Stimulated activated CD8-positive, alpha-beta memory T cell treated with anti-CD3 and anti-CD28 coated beads, Interleukin-4, amount 100 ng/mL, for 1 hour (primary cell): ENCODE measurements around the gene MCF2L2.

ENCODE experiments used
- DNase-seq, 2 donors: peaks; one replicate each; pipeline ENCODE4 v3.0.0-alpha.2; 2020; ENCODE audit warnings: low read depth in 2 of 2, low spot score in 1 of 2

MCF2L2 gene

DNA sequence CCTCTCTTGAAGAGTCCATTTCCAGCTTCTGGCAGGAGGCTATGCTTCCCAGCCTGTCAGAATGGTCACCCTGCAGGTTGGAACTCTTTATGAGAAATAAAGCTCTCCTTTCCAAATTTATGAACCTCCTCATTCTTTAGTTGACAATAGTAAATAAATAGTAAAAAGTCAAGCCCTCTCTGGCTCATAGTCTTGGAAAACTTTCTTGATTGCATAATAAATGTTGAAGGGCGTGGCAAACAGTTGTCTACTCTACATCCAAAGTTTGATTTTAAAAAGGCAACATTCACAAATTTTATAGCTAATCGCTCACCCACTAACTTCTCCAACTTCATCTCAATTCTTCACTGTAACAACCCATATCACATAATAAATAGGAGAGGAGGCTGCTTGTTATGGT is 58.8 kb downstream of the MCF2L2 start:
- DNase-seq: no peak

DNA sequence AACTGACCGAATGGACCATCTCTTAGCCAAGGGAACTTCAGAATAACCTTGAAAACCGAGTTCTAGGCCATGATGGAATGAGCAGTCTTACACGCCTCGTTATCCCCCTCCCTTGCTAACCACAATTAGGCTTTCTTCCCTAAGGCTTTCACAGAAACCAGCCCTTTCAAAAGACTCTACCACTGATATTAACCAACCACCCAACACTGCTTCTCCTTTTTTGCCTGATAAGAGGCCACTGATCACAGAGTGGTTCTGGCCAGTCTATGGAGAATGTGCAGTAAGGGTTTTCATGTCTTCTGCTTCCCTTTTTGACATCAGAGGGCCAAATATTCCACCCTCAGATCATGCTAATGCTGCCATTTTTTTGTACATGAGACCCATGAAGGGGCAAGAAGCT is 59.3 kb downstream of the MCF2L2 start:
- DNase-seq: no peak

DNA sequence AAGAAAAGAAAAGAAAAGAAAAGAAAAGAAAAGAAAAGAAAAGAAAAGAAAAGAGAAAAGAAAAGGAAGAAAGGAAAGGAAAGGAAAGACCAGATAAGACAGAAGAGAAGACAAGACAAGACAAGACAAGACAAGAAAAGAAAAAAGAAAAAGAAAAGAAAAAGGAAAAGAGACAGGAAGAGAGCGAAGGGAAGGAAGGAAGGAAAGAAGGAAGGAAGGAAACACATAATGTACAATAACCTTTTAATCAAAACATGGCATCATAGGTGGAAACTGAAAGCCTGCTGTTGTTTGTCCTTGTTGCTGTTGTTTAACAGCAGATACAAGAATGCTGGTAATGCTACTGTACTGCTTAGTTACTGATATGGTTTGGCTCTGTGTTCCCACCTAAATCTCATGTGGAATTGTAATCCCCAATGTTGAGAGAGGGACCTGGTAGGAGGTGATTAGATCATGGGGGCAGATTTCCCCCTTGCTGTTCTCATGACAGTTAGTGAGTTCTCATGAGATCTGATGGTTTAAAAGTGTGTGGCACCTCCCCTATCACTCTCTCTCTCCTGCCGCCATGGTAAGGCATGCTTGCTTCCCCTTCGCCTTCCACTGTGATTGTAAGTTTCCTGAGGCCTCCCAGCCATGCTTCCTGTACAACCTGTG is 67.3 kb downstream of the MCF2L2 start:
- DNase-seq: no peak

DNA sequence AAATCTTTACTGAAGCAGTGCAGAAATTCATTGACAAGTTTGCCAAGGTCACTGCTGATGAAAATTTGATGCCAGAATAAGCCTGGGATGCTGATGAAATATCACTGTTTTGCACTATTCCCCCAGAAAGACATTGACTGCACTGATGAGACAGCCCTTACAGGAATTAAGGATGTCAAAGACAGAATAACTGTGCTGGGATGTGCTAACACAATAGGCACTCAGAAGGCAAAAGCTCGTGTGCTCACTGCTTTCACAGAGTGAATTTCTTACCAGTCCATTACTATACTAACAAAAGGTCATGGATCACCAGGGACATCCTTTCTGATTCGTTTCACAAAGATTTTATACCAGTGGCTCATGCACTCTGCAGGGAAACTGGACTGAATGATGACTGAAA is 69.4 kb downstream of the MCF2L2 start:
- no peak for DNase-seq

DNA sequence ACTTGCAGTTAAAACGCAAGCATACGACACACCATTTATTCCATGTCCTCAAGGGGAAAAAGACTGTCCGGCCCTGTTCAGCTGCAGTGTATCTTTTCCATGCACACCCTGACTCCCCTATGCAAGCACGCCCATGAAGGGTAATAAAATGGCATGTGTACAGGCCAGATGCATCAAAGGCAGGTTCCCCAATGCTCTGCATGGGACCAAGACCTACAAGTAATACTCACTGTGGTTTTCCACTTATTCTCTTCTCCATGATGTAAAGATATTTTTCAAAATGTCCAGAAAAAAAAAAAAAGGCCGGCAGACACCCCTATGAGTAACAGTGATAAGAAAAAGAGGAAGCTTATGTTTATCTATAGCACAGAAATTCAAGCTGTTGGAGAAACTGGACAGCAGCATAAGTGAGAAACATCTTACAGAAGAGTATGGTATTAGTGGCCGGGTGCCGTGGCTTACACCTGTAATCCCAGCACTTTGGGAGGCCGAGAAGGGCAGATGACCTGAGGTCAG is 70.8 kb downstream of the MCF2L2 start:
- DNase-seq: no peak

DNA sequence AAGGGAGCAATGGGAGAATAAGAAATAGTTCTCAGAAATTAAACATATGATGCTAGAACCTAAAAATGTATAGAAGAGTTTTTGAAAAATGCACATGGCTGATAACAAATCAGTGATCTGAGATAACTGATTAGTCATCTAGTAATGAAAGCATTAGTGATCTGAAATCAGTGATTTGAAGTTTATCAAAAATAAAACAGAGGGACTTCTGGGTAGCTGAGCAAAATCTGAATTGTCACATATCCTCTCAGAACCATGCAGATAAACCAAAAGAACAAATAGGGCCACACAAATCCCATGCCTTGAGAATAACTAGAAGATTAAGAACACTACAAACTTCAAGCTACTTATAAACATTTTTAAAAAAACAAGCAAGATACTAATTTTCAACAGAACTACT is 71.5 kb downstream of the MCF2L2 start:
- DNase-seq: no peak

DNA sequence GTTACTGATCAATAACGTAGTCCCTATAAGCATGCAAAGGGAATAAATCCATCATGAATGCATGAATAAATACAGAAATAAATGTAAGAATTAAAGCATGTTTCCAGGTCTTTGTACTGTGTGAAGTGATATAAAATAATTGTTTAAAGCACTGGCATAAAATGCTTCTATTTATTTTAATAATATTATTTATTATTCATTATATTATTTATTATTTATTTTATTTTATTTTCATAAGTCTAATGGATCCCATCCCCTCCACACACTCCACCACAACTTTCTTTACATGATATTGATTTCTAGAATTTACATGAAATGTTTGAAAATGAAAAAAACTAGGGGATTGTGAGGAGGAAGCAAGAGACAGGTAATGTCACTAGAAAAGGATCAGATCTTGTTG is 73.5 kb downstream of the MCF2L2 start:
- DNase-seq: no peak

DNA sequence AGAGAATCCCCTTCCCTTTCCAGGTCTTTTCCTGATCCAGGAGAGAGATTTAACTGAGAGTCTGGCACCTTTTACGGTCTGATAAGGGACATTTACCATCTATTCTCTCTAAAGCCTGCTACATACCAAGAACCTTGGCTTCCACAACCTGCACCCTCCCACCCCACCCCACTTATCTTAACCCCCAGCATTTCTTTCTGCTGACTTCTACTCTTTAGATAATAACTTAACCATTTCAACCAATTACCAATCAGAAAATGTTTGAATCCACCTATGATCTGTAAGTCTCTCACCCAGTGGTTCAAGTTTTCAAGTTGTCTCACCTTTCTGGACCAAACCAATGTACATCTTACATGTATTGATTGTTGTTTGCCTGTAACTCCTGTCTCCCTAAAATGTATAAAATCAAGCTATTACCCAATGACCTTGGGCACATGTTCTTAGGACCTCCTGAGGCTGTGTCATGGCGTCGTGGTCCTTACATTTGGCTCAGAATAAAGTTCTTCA is 74.0 kb downstream of the MCF2L2 start:
- DNase-seq: no peak

DNA sequence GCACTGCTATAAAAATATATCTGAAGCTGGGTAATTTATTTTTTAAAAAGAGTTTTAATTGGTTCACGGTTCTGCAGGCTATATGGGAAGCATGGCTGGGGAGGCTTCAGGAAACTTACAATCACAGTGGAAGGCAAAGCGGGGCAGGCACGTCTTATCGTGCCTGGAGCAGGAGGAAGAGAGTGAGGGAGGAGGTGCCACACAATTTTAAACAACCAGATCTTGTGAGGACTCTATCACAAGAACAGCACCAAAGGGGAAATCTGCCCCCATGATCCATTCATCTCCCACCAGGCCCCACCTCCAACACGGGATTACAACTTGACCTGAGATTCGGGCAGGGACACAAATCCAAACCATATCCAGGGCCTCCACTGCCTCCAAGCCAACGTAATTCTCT is 75.0 kb downstream of the MCF2L2 start:
- no peak for DNase-seq

DNA sequence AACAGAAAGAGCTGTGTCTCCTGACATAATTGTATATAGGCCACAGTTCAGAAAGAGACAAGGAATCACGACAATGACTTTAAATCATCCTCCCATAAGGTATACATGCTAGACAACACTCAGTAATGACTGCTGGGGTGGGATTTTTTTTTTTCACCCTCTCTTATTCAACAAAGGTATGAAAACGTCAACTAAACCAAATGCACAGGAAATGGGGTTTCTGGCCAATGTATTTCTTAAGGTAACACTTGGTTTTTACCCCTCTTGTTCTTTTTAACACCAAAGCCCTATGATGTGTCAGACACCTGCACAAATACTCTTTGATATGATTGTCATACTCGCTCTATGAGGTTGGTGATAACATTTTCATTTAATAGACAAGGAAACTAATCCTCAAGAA is 78.3 kb downstream of the MCF2L2 start:
- no peak for DNase-seq

DNA sequence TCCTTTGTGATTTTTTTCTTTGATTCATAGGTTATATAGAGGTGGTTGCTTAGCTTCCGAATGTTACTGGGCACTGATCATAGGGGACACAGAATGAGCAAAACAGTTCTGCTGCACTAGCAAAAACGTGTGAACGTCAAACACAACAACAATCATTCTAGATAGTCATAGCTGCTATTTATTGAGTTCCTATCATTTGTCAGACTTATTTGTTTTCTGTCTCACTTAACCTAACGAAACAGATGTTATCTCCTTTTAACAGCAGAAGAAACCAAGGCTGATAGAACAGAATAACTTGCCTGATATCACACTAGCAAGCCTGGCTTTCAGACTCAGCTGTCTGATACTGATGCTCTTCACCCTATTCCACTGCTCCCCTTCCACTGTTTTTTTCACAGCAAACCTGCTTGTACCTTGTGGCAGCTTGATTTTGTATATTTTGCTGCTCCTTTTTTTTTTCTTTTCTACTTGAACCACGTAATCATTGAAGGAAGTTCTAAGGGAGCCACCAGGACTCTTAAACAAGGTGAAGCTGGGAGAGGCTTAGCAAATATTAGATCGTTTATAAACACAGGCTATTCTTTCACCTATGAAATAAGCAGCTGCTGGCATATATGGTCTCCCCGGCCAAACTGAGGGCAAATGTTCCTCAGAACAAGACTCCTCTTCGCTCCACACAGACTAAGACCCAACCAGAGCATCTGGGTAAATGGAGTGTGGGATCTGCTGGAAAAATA is 78.8 kb downstream of the MCF2L2 start:
- DNase-seq: no peak

DNA sequence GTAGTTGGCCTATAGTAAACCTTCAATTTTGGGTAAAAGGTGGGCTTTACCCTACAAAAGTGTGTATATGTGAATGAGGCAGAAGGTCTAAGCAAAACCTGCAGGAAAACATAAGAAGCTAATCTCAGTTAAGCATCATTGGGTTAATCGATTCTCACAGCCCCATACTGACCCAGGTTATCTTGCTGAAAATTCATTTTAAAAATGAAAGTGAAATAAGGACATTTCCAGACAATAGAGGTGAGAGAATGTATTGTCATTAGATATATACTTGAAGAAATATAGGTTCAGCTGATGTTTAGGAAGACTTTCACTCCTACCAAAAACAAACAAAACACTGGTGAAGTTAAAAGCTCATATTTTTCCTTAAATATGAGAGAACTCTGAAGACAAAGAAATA is 85.6 kb downstream of the MCF2L2 start:
- DNase-seq: no peak

DNA sequence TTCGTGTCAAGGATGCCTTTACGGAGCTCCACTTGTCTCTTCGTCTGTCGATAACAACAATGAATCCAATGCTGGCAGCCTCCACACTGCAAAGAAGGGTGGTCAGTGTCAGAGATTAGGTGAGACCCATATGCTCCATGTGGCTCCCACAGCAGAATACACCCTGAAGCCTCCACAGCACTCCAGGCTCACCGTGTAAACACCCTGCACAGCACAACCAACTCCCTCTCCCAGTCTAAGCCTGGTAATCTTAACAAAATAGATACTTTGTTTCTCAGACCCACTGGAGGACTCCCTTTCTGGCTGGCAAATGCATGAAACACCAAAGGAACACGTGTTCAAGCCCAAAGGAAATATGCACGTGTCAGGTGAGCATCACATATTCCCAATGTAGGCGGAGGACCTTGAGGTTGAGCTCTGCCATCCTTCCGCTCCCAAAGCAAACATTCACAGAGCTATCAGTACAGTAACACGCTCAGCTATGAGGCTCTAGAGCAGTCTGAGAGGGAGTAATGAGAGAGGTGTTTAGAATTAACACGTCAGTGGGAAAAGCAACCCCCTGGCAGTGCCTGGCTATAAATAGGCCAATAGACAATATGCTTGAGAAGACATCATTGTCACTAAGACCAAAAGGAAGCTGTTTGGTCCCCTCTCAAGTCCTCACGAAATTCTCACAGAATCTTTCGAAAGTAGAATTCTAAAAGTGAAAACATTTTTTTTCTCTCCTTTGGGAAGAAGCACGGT is 86.7 kb downstream of the MCF2L2 start:
- DNase-seq: no peak

DNA sequence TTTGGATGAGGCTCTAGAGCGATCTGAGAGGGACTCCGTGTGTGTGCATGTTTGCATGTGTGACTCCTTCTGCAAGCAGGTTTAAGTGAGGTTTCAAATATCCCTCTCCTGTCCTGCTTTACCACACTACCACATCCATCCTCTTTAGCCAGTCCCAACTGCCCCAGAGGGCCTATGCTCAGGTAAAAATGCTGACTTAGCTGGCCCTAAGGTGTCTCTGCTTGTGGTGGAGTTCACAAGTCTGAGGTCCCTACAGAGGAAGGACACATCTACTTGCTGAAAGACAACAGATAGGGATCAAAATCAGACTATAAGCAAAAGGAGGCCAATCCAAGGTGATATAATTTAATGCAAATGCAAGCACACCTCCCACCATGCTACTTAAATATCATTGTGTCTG is 88.2 kb downstream of the MCF2L2 start:
- no peak for DNase-seq

DNA sequence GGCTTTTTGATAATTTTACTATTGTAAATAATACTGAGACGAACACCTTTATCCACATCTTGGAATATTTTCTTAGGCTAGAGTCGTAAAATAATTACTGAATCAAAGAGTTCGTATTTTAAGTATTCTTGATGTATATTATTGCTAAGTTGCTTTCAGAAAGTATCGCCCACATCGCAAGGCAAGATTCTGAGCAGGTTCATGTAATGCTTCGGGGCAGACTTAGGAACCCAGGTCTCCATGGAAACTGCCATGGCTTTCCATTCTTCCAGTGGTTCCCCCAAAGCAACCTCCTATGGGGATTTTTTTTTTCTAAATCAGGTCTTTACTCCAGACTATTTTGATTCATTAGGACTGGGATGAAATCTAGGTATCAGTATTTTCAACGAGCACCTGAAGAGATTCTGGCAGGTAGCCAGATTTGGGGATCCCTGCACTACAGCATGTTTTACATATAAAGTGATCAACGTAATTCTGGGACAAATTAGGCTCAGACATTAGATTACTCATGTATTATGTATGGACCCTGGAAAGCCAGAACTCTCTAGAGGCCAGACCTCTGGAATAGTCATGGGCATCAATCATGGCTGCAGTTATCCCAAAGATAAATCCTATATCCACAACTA is 88.8 kb downstream of the MCF2L2 start:
- no peak for DNase-seq

DNA sequence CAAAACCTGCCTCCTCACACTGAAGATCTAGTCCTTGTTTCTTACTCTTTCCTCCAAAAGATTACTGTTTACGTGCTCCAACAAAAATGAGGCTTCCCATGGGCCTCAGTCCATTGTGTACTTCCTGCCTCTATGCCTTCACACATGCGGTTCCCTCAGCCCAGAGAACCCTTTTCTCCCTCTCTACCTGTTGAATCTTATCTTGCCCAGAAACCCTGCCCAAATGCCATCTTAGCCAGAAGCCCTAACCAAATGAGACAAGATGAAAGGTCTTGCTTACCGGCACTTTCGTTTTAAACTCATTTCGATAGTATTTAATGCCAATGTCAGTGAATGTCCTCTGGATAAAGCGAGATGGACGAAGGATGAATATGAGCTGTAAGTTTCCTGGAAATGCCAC is 89.9 kb downstream of the MCF2L2 start:
- no peak for DNase-seq

DNA sequence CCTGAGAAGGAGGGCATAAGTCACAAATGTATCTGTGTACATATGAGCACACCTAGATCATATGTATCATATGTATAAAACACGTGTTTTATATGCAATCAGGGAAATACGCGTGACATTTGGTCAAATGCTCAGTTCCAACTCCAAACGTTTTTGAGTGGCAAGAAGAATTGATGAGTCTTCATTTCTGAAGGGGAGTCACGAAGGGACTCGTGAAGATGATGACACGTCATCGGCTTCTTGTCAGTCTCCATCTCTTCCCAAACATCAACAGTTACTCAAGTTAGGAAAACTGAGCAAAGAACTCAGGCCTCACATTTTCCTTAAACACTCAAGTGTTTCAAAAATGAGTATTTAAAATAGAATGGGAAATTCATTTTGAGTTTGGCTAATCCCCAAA is 95.9 kb downstream of the MCF2L2 start:
- DNase-seq: no peak

DNA sequence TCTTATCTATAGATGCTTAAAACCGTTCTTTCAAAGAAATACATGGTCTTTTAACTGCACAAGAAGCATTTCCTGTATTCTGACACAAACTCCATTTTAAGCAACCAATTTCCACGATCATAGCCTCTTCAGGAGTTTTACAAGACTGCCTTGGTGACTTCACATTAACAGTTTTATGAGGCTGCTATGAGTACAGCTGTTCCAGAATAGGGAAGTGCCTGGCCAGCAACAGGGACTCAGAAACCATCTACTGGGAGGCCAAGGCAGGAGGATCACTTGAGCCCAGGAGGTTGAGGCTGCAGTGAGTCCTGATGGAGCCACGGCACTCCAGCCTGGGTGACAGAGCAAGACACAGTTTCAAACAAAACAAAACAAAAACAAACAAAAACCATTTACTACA is 96.9 kb downstream of the MCF2L2 start:
- no peak for DNase-seq

DNA sequence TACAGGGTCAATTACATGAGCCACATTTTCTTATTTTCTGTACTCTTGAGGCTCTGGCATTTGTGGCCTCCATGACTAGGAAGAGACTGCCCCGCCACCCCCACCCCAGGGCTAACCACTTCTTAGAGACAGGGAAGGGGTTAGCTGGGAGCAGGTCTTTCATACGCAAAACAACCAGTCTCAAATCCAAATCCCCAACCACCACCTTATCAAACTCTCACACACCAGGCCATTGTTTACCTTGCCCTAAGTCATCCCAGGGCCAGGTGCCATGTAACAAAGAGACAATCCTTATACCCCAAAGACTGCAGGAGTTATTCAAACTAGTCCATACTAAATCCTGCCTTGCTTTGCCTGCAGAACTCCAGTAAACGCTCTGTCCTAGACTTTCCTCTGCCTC is 97.5 kb downstream of the MCF2L2 start:
- DNase-seq: no peak

DNA sequence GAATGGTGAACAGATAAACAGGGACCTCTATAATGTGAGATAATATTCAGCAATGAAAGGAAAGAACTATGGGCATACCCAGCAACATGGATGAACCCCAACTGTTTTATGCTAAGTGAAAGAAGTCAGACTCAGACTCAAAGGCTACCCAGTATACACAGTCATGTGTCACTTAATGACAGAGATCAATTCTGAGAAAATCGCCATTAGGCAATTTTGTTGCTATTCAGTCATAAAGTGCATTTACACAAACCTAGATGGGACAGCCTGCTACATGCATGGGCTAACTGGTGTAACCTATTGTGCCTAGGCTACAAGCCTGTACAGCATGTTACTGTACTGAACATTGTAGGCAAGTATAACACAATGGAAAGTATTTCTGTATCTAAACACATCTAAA is 98.9 kb downstream of the MCF2L2 start:
- DNase-seq: no peak

DNA sequence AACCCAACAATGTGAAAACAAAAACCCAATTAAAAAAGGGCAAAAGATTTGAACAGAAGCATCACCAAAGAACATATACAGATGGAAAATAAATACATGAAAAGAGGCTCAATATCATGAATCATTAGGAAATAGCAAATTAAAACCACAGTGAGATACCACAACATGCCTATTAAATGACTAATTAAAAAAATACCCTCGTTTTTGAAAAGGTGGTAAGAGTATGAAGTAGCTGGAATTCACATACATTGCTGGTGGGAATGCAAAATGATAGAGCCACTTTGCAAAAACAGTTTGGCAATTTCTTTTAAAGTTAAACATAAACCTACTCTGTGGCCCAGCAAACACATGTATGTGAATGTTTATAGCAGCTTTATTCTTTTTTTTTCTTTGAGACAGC is 99.6 kb downstream of the MCF2L2 start:
- no peak for DNase-seq

DNA sequence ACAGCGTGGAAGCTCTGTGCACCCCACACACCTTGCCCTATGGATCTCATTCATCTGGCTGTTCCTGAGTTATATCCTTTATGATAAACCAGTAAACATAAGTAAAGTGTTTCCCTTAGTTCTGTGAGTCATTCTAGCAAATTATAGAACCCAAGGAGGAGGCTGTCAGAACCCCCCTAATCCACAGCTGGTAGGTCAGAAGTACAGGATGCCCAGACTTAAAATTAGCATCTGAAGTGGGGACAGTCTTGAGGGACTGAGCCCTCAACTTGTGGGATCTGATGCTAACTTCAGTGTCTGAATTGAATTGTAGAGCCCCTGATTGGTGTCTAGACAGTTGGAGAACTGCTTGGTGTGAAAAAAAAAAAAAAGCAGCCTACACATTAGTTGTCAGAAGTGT is 100.3 kb downstream of the MCF2L2 start:
- DNase-seq: no peak
